OCI-LY7 (cell line): ENCODE results near the gene C9orf50. TPM values are rescaled to one million over a fixed set of nuclear protein-coding genes. Genes with fewer than 3 reads are reported as not detected.

Experiments
- BruUV-seq: library from RNA; stranded (reverse); fragments of 400-500 nt; replicated peaks from 2 replicates; lab custom pipeline; 2021; lab: Mats Ljungman, UMichigan
- CTCF ChIA-PET: fragments of 300-600 bp; sonication (Branson Sonifier 250); formaldehyde crosslinking; loops from one replicate; lab custom pipeline; 2022; ENCODE audit warnings: antibody characterized with exemption; ENCODE audit not compliant: unreplicated experiment; lab: Charles Lee
- POLR2A ChIA-PET: fragments of 300-600 bp; sonication (Branson Sonifier 250); formaldehyde crosslinking; loops from one replicate; lab custom pipeline; 2022; ENCODE audit warnings: antibody characterized with exemption; lab: Charles Lee
- DNase-seq: peaks from one replicate; pipeline ENCODE4 v3.0.0-alpha.2; 2015; ENCODE audit warnings: low spot score
- H2AFZ ChIP-seq: fragments of 200-600 bp; sonication (generic), shearing (Covaris generic); 2 replicates; pipeline ENCODE4 v1.6.1; 2014; ENCODE audit warnings: mild to moderate bottlenecking, antibody characterized with exemption, low read length, moderate library complexity
- H3K27ac ChIP-seq: fragments of 200-600 bp; sonication (generic); 2 replicates; pipeline ENCODE4 v1.5.1; 2014; ENCODE audit warnings: mixed run types, low read depth, mild to moderate bottlenecking, moderate library complexity, low read length, inconsistent platforms; ENCODE audit not compliant: poor library complexity, severe bottlenecking
- H3K36me3 ChIP-seq: fragments of 200-600 bp; sonication (generic); 2 replicates; pipeline ENCODE4 v1.6.1; 2014; ENCODE audit warnings: mild to moderate bottlenecking, antibody characterized with exemption, low read length, moderate library complexity, mixed read lengths; ENCODE audit not compliant: insufficient read depth
- H3K4me1 ChIP-seq: fragments of 200-600 bp; sonication (generic); 2 replicates; pipeline ENCODE4 v1.5.1; 2014; ENCODE audit warnings: mild to moderate bottlenecking, low read length; ENCODE audit not compliant: insufficient read depth, poor library complexity, severe bottlenecking
- H3K4me2 ChIP-seq: fragments of 200-600 bp; sonication (generic); 2 replicates; pipeline ENCODE4 v1.6.1; 2014; ENCODE audit warnings: mild to moderate bottlenecking, low read length
- H3K4me3 ChIP-seq: fragments of 200-600 bp; sonication (generic); 2 replicates; pipeline ENCODE4 v1.5.1; 2014; ENCODE audit warnings: mild to moderate bottlenecking, low read depth, low read length; ENCODE audit not compliant: poor library complexity, severe bottlenecking
- H3K79me2 ChIP-seq: fragments of 200-600 bp; sonication (generic); 2 replicates; pipeline ENCODE4 v1.6.1; 2016; ENCODE audit warnings: low read depth, mild to moderate bottlenecking, low read length, moderate library complexity, mixed read lengths; ENCODE audit not compliant: insufficient read depth
- H3K9me2 ChIP-seq: fragments of 200-600 bp; sonication (generic); 2 replicates; pipeline ENCODE4 v1.6.1; 2016; ENCODE audit warnings: mild to moderate bottlenecking, low read length, mixed read lengths; ENCODE audit not compliant: insufficient read depth
- H3K9me3 ChIP-seq: fragments of 200-600 bp; sonication (generic); 2 replicates; pipeline ENCODE4 v1.6.1; 2014; ENCODE audit warnings: mild to moderate bottlenecking, mixed run types, low read length, mixed read lengths
- H4K20me1 ChIP-seq: fragments of 200-600 bp; sonication (generic); 2 replicates; pipeline ENCODE4 v1.6.1; 2014; ENCODE audit warnings: mild to moderate bottlenecking, antibody characterized with exemption, low read length, moderate library complexity, mixed read lengths; ENCODE audit not compliant: insufficient read depth
- CTCF ChIP-seq: fragments of 200-600 bp; sonication (generic); conservative IDR thresholded peaks from 2 replicates; pipeline ENCODE4 v1.5.1; 2014; ENCODE audit warnings: mild to moderate bottlenecking, antibody characterized with exemption, low read length, moderate library complexity, mixed read lengths
- EZH2phosphoT487 ChIP-seq: fragments of 200-600 bp; sonication (generic); IDR thresholded peaks from 2 replicates; pipeline ENCODE4 v1.6.1; 2018; ENCODE audit warnings: low read depth, borderline replicate concordance, mild to moderate bottlenecking, mixed run types, antibody characterized with exemption, low read length, moderate library complexity, mixed read lengths
- intact Hi-C: fragments of 100-400 bp; cut with micrococcal nuclease; formaldehyde crosslinking; loops from one replicate; pipeline ENCODE4 v1.10.0; 2022; ENCODE audit not compliant: unreplicated experiment
- total RNA-seq, 2 experiments: library from RNA; depleted of rRNA in 1 of 2; stranded (reverse); fragments of >200 nt in 1 of 2; shearing (Covaris generic) in 1 of 2; gene quantifications; 2 replicates each; pipeline ENCODE4 v1.2.3, GENCODE V29; 2014 to 2022

C9orf50 gene
- total RNA-seq, 2 experiments from 2014 or later, result not detected

GRCh38 chr9:129610473-129611306, 10.2 kb downstream of the C9orf50 start:
- Histone ChIP-seq H4K20me1 (no peaks in the 10 kb centered on the region), H2AFZ (peak overlapping the region; percentile 88), H3K4me3 (peak overlapping the region; percentile 75), H3K27ac (no peak overlapping the region), H3K4me1 (peaks cover 25% of the 10 kb centered on the region), H3K9me2 (no peaks in the 10 kb centered on the region), H3K4me2 (peak overlapping the region; percentile 96), H3K36me3 (no peaks in the 10 kb centered on the region), H3K79me2 (no peaks in the 10 kb centered on the region), H3K9me3 (no peaks in the 10 kb centered on the region)
- POLR2A ChIA-PET, result no interaction called here
- CTCF ChIA-PET, result interaction anchor here (1.0 kb wide), 1 partner anchor 389 kb away, joined by 3 read pairs; no protein-coding TSS in a partner anchor
- intact Hi-C loops, result loop anchor here (1.0 to 2.0 kb wide), 3 partner anchors 434 to 480 kb away; no protein-coding TSS in a partner anchor
- TF ChIP-seq CTCF, result peak; percentile 85
- TF ChIP-seq EZH2phosphoT487, result no peak
- peak; percentile 80 for DNase-seq
- BruUV-seq, result no TSS peak

- H2AFZ ChIP-seq, result peak overlapping the region; percentile 88
- BruUV-seq, result no TSS peak
- H3K4me1 ChIP-seq, result peaks cover 25% of the 10 kb centered on the region
- CTCF ChIA-PET, result no interaction called here
- H3K4me2 ChIP-seq, result peak overlapping the region; percentile 96
- intact Hi-C loops, result loop anchor here (1.0 to 2.0 kb wide), 2 partner anchors 434 to 479 kb away; no protein-coding TSS in a partner anchor
- H3K9me2 ChIP-seq, result no peaks in the 10 kb centered on the region
- POLR2A ChIA-PET, result no interaction called here
- H3K9me3 ChIP-seq, result no peaks in the 10 kb centered on the region
- peak overlapping the region; percentile 75 for H3K4me3 ChIP-seq
- no peaks in the 10 kb centered on the region for H4K20me1 ChIP-seq
- no peaks in the 10 kb centered on the region for H3K36me3 ChIP-seq
- no peak for TF ChIP-seq CTCF
- no peak for TF ChIP-seq EZH2phosphoT487
- no peaks in the 10 kb centered on the region for H3K79me2 ChIP-seq
- H3K27ac ChIP-seq, result no peak overlapping the region
- DNase-seq, result no peak
Measured at GRCh38 chr9:129610213-129610472, 10.8 kb downstream of the C9orf50 start.
